ENCODE results near the gene YY2. TPM values are rescaled to one million over a fixed set of nuclear protein-coding genes. Genes with fewer than 3 reads are reported as not detected.

The YY2 gene
- total RNA-seq, 2 donors from 2014 or later: 1.5 to 4.2 TPM

DNA sequence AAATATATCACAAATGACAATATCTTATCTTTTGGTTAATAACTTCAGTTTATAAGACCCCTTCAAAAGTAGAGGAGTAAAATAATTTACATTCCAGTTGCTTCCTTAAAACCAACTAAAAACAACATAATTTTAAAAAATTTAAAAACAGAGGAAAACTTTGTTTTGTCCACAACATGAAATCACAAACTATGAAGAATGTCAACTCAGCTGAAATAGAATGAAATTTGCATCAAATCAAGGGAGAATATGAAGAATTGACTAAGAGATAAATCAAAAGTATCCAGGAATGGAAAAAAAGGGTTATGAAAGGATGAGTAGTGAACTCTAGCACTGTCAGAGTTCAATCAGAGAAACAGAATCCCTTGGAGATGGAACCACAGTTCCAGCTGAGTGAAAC lies 2.2 kb upstream of the YY2 start:
- H3K27ac ChIP-seq: no peak overlapping the region
- no peaks in the 10 kb centered on the region for H3K9me3 ChIP-seq
- DNase-seq (ENCODE audit: low spot score): no peak
- no peaks in the 10 kb centered on the region for H3K4me1 ChIP-seq (ENCODE audit: control insufficient read depth in 1 of 2, low read depth in 2 of 2)
- ATAC-seq (ENCODE audit: insufficient number of reproducible peaks, low FRiP score, low read depth): no peak
- TF ChIP-seq, protein P1, sequence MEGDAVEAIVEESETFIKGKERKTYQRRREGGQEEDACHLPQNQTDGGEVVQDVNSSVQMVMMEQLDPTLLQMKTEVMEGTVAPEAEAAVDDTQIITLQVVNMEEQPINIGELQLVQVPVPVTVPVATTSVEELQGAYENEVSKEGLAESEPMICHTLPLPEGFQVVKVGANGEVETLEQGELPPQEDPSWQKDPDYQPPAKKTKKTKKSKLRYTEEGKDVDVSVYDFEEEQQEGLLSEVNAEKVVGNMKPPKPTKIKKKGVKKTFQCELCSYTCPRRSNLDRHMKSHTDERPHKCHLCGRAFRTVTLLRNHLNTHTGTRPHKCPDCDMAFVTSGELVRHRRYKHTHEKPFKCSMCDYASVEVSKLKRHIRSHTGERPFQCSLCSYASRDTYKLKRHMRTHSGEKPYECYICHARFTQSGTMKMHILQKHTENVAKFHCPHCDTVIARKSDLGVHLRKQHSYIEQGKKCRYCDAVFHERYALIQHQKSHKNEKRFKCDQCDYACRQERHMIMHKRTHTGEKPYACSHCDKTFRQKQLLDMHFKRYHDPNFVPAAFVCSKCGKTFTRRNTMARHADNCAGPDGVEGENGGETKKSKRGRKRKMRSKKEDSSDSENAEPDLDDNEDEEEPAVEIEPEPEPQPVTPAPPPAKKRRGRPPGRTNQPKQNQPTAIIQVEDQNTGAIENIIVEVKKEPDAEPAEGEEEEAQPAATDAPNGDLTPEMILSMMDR (IDR thresholded peaks at IDR 0.05): no peak
- H3K36me3 ChIP-seq: no peaks in the 10 kb centered on the region
- no peaks in the 10 kb centered on the region for H3K27me3 ChIP-seq (replicated peaks; ENCODE audit: insufficient read depth)
- no peak overlapping the region for H3K4me3 ChIP-seq

DNA sequence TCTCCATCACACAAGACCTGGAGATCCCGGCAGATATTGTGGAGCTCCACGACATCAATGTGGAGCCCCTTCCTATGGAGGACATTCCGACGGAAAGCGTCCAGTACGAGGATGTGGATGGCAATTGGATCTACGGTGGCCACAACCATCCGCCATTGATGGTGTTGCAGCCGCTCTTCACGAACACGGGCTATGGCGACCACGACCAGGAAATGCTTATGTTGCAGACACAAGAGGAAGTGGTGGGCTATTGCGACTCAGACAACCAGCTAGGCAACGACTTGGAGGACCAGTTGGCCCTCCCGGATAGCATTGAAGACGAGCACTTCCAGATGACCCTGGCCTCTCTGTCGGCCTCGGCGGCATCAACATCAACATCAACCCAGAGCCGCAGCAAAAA lies 717 bp downstream of the YY2 start:
- H3K27me3 ChIP-seq (replicated peaks; ENCODE audit: insufficient read depth): no peaks in the 10 kb centered on the region
- ATAC-seq (ENCODE audit: insufficient number of reproducible peaks, low FRiP score, low read depth) (no peak), DNase-seq (ENCODE audit: low spot score) (no peak)
- no peak overlapping the region for H3K4me3 ChIP-seq
- no peak overlapping the region for H3K27ac ChIP-seq
- no peaks in the 10 kb centered on the region for H3K9me3 ChIP-seq
- TF ChIP-seq, protein P1 (IDR thresholded peaks at IDR 0.05): no peak
- H3K4me1 ChIP-seq (ENCODE audit: control insufficient read depth in 1 of 2, low read depth in 2 of 2): no peaks in the 10 kb centered on the region
- H3K36me3 ChIP-seq: no peaks in the 10 kb centered on the region

DNA sequence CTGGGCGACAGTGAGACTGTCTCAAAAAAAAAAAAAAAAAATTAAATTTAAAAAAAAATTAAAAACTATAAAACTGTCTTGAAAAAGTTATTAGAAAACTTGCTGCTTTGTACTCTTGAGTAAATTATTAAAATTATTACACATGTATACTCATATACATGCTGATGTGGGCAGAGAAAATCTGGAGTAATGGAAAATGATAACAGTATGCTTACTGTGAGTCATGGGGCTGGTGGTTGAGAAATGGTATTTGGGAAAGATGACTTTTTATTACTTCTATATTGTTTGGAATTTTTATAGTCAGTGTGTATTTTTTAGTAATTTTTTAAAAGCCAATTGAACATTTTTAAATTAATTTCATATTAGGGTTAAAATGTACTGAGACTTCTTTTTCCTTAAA lies 7.5 kb downstream of the YY2 start:
- Histone ChIP-seq H3K36me3 (no peaks in the 10 kb centered on the region), H3K4me3 (no peak overlapping the region), H3K27ac (no peak overlapping the region), H3K9me3 (no peaks in the 10 kb centered on the region), H3K27me3 (replicated peaks; ENCODE audit: insufficient read depth) (no peaks in the 10 kb centered on the region), H3K4me1 (ENCODE audit: control insufficient read depth in 1 of 2, low read depth in 2 of 2) (no peaks in the 10 kb centered on the region)
- no peak for ATAC-seq (ENCODE audit: insufficient number of reproducible peaks, low FRiP score, low read depth)
- TF ChIP-seq, protein P1 (IDR thresholded peaks at IDR 0.05): no peak
- no peak for DNase-seq (ENCODE audit: low spot score)

DNA sequence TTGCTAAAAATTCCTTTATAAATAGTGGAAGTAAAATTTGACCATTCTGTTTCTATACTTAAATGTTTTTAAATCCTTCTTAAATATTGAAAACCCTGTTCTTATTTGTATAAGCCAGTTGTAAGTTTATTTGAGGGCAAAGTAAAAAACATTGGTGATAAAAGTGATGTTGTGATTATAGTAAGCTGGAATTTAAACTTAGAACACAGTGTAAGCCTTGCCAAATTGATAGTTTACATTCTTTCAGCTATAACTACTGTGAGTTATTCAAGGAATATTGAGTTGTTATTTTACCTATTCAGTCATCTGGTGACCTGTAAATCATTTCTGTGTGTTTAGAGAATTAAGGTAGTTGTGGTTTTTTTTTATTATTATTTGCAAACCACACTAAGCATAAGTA lies 9.6 kb downstream of the YY2 start:
- no peak overlapping the region for H3K4me3 ChIP-seq
- TF ChIP-seq, protein P1 (IDR thresholded peaks at IDR 0.05): no peak
- H3K36me3 ChIP-seq: no peaks in the 10 kb centered on the region
- H3K27me3 ChIP-seq (replicated peaks; ENCODE audit: insufficient read depth): no peaks in the 10 kb centered on the region
- no peak for ATAC-seq (ENCODE audit: insufficient number of reproducible peaks, low FRiP score, low read depth)
- peak overlapping the region in 1 of 2 donors; percentile 21 for H3K27ac ChIP-seq
- no peak for DNase-seq (ENCODE audit: low spot score)
- H3K9me3 ChIP-seq: no peaks in the 10 kb centered on the region
- H3K4me1 ChIP-seq (ENCODE audit: control insufficient read depth in 1 of 2, low read depth in 2 of 2): no peaks in the 10 kb centered on the region

DNA sequence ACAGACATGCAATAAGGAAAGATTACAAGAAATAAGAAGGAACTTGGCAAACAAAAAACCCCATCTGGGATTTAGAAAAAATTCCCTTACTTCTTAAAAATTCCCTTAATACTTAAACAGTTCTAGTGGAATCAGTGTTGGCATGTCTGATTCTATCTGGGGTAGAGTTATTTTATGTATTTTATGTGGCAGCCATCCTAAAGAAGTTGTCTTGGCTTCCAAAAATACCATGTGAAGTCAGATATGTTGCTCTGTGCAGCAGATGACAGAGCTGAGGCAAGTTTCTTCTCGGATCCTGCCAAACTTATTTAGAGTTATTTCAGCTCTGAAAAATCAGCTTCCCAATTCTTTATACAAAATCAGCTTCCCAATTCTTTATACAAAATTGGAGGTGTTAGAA lies 14.7 kb downstream of the YY2 start:
- no peak for ATAC-seq (ENCODE audit: insufficient number of reproducible peaks, low FRiP score, low read depth)
- TF ChIP-seq, protein P1 (IDR thresholded peaks at IDR 0.05): no peak

More for the DNA sequence above, 14.7 kb downstream of the YY2 start:
- H3K4me3 ChIP-seq: no peak overlapping the region
- H3K4me1 ChIP-seq (ENCODE audit: control insufficient read depth in 1 of 2, low read depth in 2 of 2): peaks cover 0 to 15% of the 10 kb centered on the region in 2 donors
- H3K27me3 ChIP-seq (replicated peaks; ENCODE audit: insufficient read depth): no peaks in the 10 kb centered on the region
- H3K9me3 ChIP-seq: no peaks in the 10 kb centered on the region
- H3K27ac ChIP-seq: peak overlapping the region in 1 of 2 donors; percentile 53
- DNase-seq (ENCODE audit: low spot score): no peak
- H3K36me3 ChIP-seq: no peaks in the 10 kb centered on the region

Data from thoracic aorta (tissue), 2 donors.